ENCODE results near the gene IQGAP2.

DNA sequence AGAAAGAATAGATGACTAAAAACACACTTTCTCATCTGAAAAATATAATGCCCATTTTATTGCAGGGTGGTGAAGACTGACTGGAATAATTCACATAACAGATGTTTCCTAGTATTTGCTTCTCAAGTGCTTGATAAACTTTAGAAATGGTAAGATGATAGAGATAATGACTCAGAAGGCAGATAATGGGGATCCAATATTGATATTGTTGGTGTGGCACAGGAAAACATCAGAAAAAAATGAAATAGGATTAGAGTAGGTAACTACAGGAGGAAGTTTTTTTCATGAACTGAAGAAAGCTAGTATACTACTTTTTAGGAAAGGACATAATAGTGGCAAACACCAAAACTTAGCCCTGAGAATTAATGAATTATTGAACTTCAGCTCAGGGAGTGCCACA is 240.3 kb downstream of the IQGAP2 start:
- TF ChIP-seq EP300 (IDR thresholded peaks at IDR 0.05; ENCODE audit: low read depth) = no peak
- no peak for TF ChIP-seq POLR2AphosphoS5 (IDR thresholded peaks at IDR 0.05)
- TF ChIP-seq POLR2A (IDR thresholded peaks at IDR 0.05) = no peak
- TF ChIP-seq, protein P1, sequence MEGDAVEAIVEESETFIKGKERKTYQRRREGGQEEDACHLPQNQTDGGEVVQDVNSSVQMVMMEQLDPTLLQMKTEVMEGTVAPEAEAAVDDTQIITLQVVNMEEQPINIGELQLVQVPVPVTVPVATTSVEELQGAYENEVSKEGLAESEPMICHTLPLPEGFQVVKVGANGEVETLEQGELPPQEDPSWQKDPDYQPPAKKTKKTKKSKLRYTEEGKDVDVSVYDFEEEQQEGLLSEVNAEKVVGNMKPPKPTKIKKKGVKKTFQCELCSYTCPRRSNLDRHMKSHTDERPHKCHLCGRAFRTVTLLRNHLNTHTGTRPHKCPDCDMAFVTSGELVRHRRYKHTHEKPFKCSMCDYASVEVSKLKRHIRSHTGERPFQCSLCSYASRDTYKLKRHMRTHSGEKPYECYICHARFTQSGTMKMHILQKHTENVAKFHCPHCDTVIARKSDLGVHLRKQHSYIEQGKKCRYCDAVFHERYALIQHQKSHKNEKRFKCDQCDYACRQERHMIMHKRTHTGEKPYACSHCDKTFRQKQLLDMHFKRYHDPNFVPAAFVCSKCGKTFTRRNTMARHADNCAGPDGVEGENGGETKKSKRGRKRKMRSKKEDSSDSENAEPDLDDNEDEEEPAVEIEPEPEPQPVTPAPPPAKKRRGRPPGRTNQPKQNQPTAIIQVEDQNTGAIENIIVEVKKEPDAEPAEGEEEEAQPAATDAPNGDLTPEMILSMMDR (IDR thresholded peaks at IDR 0.05) = no peak

Measured in transverse colon (tissue), 4 donors.